Measurements from ENCODE around the gene PEA15.

DNA sequence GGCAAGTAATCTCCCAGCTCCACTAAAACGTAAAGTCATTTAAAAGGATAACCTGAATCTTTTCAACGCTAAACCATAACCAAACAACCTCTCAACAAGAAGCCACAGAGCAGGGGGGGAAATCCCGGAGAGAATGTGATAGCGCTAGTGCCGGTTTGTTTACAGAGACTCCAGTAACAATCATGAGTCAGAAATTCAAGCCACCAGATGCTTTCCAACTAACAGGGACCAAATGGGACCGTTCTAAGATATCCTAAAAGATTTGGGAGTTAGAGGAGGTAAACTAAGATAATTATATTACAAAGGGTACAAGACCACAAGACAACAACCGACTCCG is 56.3 kb downstream of the PEA15 start:
- TF ChIP-seq CTCF (conservative IDR thresholded peaks at IDR 0.05; ENCODE audit: low read length), result no peak
- TF ChIP-seq EZH2phosphoT487 (IDR thresholded peaks at IDR 0.05; ENCODE audit: borderline replicate concordance, low read depth, low read length), result no peak
